Activated CD8-positive, alpha-beta memory T cell treated with anti-CD3 and anti-CD28 coated beads, Interleukin-2, amount 50 U/mL, for 24 hours (primary cell): ENCODE data around the gene TXK.

Source experiments
- DNase-seq: peaks from one replicate; pipeline ENCODE4 v3.0.0-alpha.2; 2020; ENCODE audit errors: extremely low read depth

Gene TXK

GRCh38 chr4:48137846-48138245 lies 3.8 kb upstream of the TXK start:
- no peak for DNase-seq

- DNase-seq, result no peak
Observed at GRCh38 chr4:48133669-48134068, 381 bp downstream of the TXK start.

- DNase-seq, result no peak
Observed at GRCh38 chr4:48131736-48132135, 2.3 kb downstream of the TXK start.

GRCh38 chr4:48130100-48130499 lies 4.0 kb downstream of the TXK start:
- no peak for DNase-seq

- no peak for DNase-seq
Observed at GRCh38 chr4:48129307-48130014, 4.6 kb downstream of the TXK start.

- peak; percentile 47 for DNase-seq
Observed at GRCh38 chr4:48127682-48128404, 6.2 kb downstream of the TXK start.

- DNase-seq, result no peak
Observed at GRCh38 chr4:48127231-48127630, 6.8 kb downstream of the TXK start.

DNA sequence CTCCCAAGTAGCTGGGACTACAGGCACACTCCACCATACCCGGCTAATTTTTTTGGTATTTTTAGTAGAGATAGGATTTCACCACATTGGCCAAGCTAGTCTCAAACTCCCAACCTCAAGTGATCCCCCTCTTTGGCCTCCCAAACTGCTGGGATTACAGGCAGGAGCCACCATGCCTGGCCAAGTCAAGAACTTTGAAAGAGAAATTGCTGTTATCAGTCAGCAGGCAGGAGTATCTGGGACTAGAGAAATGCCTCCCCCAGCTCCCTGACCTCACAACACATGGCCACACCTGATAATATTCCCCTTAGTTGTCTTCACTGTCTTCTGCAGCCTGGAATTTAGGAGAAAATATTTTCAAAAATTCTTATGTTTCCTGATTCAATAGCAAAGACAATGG lies 7.4 kb downstream of the TXK start:
- no peak for DNase-seq

- DNase-seq, result no peak
Observed at GRCh38 chr4:48124870-48125269, 9.2 kb downstream of the TXK start.

GRCh38 chr4:48122756-48123155 lies 11.3 kb downstream of the TXK start:
- no peak for DNase-seq

DNA sequence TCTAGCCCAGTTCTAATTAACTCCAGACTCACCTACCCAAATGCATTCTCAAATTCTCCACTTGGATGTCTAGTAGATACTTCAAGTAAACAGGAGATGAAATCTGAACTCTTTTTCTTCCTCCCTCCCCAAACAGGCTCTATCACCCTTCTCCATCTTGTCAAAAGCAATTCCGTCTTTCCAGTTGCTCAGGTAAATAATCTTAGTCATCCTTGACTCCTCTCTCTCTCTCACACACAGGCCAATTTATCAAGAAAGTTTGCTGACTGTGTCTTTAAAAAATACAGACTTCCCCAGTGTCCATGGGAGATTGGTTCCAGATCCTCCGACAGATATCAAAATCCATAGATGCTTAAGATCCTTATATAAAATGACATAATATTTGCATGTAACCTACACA lies 12.9 kb downstream of the TXK start:
- no peak for DNase-seq

DNA sequence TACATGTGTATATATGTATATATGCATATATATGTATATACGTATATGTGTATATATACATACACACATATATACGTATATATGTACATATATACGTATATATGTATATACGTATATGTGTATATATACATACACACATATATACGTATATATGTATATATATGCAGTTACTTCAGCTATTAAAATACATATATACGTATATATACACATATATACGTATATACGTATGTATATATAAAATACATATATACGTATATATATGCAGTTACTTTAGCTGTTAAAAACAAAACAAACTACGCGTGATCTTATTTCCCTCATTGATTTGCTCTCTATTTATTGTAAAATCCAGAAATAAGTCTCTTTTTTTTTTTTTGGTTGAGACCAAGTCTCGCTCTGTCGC lies 13.9 kb downstream of the TXK start:
- no peak for DNase-seq

GRCh38 chr4:48119646-48120045 lies 14.4 kb downstream of the TXK start:
- DNase-seq, result no peak

- DNase-seq, result no peak
Observed at GRCh38 chr4:48118081-48118480, 16.0 kb downstream of the TXK start.

DNA sequence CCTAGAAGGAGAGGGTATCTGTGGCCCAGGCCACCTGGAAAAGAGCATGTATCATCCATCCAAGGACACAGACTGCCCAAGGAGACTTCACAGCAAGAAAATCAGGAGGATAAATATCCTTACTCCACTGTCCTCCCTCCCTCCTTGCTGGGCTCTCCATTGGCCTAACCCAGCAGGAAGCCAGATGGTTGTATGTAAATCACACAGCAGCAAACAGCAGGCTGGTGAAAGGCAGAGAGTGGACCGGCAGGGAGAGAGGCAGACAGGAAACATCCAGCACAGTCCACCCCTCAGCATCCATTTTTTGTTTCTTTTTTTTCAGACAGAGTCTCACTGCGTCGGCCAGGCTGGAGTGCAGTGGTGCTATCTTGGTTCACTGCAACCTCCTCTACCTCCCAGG lies 17.5 kb downstream of the TXK start:
- DNase-seq, result no peak

DNA sequence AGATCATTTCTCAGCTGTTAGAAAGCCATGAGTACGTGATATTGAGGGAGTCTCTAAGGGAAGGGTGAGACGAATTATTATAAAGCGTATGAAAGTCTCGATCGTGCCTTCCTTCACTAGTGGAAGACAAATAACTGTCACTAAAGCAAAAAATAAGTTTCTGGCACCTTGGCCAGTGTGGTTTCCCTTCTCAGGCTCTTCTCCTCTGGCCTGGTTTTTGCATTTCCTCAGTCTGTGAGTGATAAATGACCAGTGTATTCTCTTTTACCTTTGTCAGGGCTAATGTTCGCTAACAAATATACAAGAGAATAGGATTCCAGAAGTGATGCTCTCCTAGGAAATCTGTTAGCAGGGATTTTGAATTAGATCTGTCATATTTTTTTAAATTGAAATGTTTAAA lies 19.6 kb downstream of the TXK start:
- DNase-seq, result no peak

GRCh38 chr4:48112017-48112667 lies 21.9 kb downstream of the TXK start:
- DNase-seq, result no peak

GRCh38 chr4:48110452-48110978 lies 23.5 kb downstream of the TXK start:
- DNase-seq, result no peak

GRCh38 chr4:48109413-48110263 lies 24.4 kb downstream of the TXK start:
- no peak for DNase-seq

GRCh38 chr4:48108309-48109073 lies 25.6 kb downstream of the TXK start:
- DNase-seq, result no peak

GRCh38 chr4:48105230-48105629 lies 28.8 kb downstream of the TXK start:
- DNase-seq, result no peak
